ENCODE measurements around the gene SLC35D2.
"Not testable (repeated sequence)": the region's sequence is repeated elsewhere in the genome, so short reads cannot be mapped to it uniquely, and the experiment has no call there.

The SLC35D2 gene

DNA sequence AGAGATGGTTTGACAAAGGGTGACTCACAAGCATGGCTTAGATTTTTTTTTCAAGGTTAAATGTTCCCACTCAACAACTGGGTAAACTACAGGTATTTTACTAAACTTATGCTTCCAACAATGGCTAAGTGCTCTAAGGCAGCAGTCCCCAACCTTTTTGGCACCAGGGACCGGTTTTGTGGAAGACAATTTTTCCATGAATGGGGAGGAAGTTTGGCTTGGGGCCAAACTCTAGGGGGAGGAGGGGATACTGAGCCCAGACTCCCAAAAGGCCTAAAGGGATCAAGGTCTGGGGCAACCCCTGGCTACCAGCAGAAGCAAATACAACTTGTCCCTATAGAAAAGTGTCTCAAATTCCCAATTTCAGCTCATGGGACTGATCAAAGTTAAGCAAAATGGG lies 49.6 kb downstream of the SLC35D2 start:
- Histone ChIP-seq H3K27ac (ENCODE audit: low read depth in 2 of 2, low read length in 2 of 2) (no peak overlapping the region), H3K4me3 (ENCODE audit: low read length in 2 of 2) (no peak overlapping the region), H3K27me3 (ENCODE audit: control insufficient read depth in 2 of 2, insufficient read depth in 2 of 2, low read length in 2 of 2) (no peaks in the 10 kb centered on the region)

GRCh38 chr9:96331236-96331947 lies 52.1 kb downstream of the SLC35D2 start:
- H3K27ac ChIP-seq (ENCODE audit: low read depth in 2 of 2, low read length in 2 of 2): no peak overlapping the region
- no peak overlapping the region for H3K4me3 ChIP-seq (ENCODE audit: low read length in 2 of 2)
- H3K36me3 ChIP-seq (ENCODE audit: control insufficient read depth in 2 of 2, insufficient read depth in 2 of 2, low read length in 2 of 2): peaks cover 7 to 16% of the 10 kb centered on the region in 2 donors
- no peaks in the 10 kb centered on the region for H3K9me3 ChIP-seq (ENCODE audit: control insufficient read depth in 2 of 2, low read length in 2 of 2)
- H3K4me1 ChIP-seq (ENCODE audit: control insufficient read depth in 2 of 2, insufficient read depth in 2 of 2, low read length in 2 of 2): no peaks in the 10 kb centered on the region
- no peaks in the 10 kb centered on the region for H3K27me3 ChIP-seq (ENCODE audit: control insufficient read depth in 2 of 2, insufficient read depth in 2 of 2, low read length in 2 of 2)
- no peak overlapping the region for H3K9ac ChIP-seq (ENCODE audit: low read depth in 1 of 2, low read length in 2 of 2)

More for the DNA sequence above, 49.6 kb downstream of the SLC35D2 start:
- peaks cover 7 to 13% of the 10 kb centered on the region in 2 donors for H3K36me3 ChIP-seq (ENCODE audit: control insufficient read depth in 2 of 2, insufficient read depth in 2 of 2, low read length in 2 of 2)
- no peak overlapping the region for H3K9ac ChIP-seq (ENCODE audit: low read depth in 1 of 2, low read length in 2 of 2)
- no peaks in the 10 kb centered on the region for H3K4me1 ChIP-seq (ENCODE audit: control insufficient read depth in 2 of 2, insufficient read depth in 2 of 2, low read length in 2 of 2)
- no peaks in the 10 kb centered on the region for H3K9me3 ChIP-seq (ENCODE audit: control insufficient read depth in 2 of 2, low read length in 2 of 2)

- no peak overlapping the region for H3K27ac ChIP-seq (ENCODE audit: low read depth in 2 of 2, low read length in 2 of 2)
- no peaks in the 10 kb centered on the region for H3K9me3 ChIP-seq (ENCODE audit: control insufficient read depth in 2 of 2, low read length in 2 of 2)
- H3K27me3 ChIP-seq (ENCODE audit: control insufficient read depth in 2 of 2, insufficient read depth in 2 of 2, low read length in 2 of 2): no peaks in the 10 kb centered on the region
Observed at GRCh38 chr9:96327694-96328352, 55.7 kb downstream of the SLC35D2 start.

DNA sequence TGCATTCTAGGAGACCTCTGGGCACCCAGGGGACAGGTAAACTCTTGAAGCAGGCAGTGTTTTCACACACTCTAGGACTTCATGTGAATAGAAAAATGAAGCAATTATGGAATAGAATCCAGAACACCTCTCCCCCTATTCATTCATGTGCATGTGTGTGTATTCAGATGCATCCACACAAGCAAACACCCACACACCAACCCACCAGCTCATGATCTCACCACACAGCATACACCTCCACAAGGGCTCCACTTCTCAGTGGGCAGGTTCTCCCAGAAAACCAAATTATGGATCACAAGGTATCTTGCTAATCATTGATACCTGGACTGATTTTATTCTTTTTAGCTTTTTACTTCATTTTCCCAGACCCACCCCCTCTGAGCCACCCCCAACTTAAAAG lies 60.3 kb downstream of the SLC35D2 start:
- peaks cover 27% of the 10 kb centered on the region in 2 donors for H3K36me3 ChIP-seq (ENCODE audit: control insufficient read depth in 2 of 2, insufficient read depth in 2 of 2, low read length in 2 of 2)
- H3K4me3 ChIP-seq (ENCODE audit: low read length in 2 of 2): no peak overlapping the region
- no peak overlapping the region for H3K9ac ChIP-seq (ENCODE audit: low read depth in 1 of 2, low read length in 2 of 2)

More at GRCh38 chr9:96327694-96328352, 55.7 kb downstream of the SLC35D2 start:
- Histone ChIP-seq H3K9ac (ENCODE audit: low read depth in 1 of 2, low read length in 2 of 2) (no peak overlapping the region), H3K4me3 (ENCODE audit: low read length in 2 of 2) (no peak overlapping the region), H3K36me3 (ENCODE audit: control insufficient read depth in 2 of 2, insufficient read depth in 2 of 2, low read length in 2 of 2) (peaks cover 14 to 19% of the 10 kb centered on the region in 2 donors), H3K4me1 (ENCODE audit: control insufficient read depth in 2 of 2, insufficient read depth in 2 of 2, low read length in 2 of 2) (no peaks in the 10 kb centered on the region)

GRCh38 chr9:96322736-96323135 lies 60.8 kb downstream of the SLC35D2 start:
- peaks cover 27% of the 10 kb centered on the region in 2 donors for H3K36me3 ChIP-seq (ENCODE audit: control insufficient read depth in 2 of 2, insufficient read depth in 2 of 2, low read length in 2 of 2)
- H3K27ac ChIP-seq (ENCODE audit: low read depth in 2 of 2, low read length in 2 of 2); H3K9me3 ChIP-seq (ENCODE audit: control insufficient read depth in 2 of 2, low read length in 2 of 2); H3K4me1 ChIP-seq (ENCODE audit: control insufficient read depth in 2 of 2, insufficient read depth in 2 of 2, low read length in 2 of 2); H3K4me3 ChIP-seq (ENCODE audit: low read length in 2 of 2); H3K9ac ChIP-seq (ENCODE audit: low read depth in 1 of 2, low read length in 2 of 2); H3K27me3 ChIP-seq (ENCODE audit: control insufficient read depth in 2 of 2, insufficient read depth in 2 of 2, low read length in 2 of 2): not testable (repeated sequence)

More for the DNA sequence above, 60.3 kb downstream of the SLC35D2 start:
- Histone ChIP-seq H3K4me1 (ENCODE audit: control insufficient read depth in 2 of 2, insufficient read depth in 2 of 2, low read length in 2 of 2) (no peaks in the 10 kb centered on the region), H3K27me3 (ENCODE audit: control insufficient read depth in 2 of 2, insufficient read depth in 2 of 2, low read length in 2 of 2) (no peaks in the 10 kb centered on the region), H3K9me3 (ENCODE audit: control insufficient read depth in 2 of 2, low read length in 2 of 2) (no peaks in the 10 kb centered on the region), H3K27ac (ENCODE audit: low read depth in 2 of 2, low read length in 2 of 2) (no peak overlapping the region)

DNA sequence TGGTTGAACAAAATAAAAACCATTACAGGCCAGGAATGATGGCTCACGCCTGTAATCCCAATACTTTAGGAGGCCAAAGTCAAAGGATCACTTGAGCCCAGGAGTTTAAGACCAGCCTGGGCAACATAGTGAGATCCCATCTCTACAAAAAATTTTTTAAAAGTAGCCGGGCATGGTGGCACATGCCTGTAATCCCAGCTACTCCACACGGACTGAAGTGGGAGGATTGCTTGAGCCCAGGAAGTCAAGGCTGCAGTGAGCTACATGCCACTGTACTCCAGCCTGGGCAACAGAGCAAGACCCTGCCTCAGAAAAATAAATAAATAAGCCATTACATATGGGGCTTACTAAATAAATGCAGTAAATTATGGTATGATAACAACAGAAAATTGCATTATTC lies 61.3 kb downstream of the SLC35D2 start:
- not testable (repeated sequence) for H3K27ac ChIP-seq (ENCODE audit: low read depth in 2 of 2, low read length in 2 of 2); H3K4me3 ChIP-seq (ENCODE audit: low read length in 2 of 2); H3K9ac ChIP-seq (ENCODE audit: low read depth in 1 of 2, low read length in 2 of 2); H3K9me3 ChIP-seq (ENCODE audit: control insufficient read depth in 2 of 2, low read length in 2 of 2); H3K4me1 ChIP-seq (ENCODE audit: control insufficient read depth in 2 of 2, insufficient read depth in 2 of 2, low read length in 2 of 2); H3K27me3 ChIP-seq (ENCODE audit: control insufficient read depth in 2 of 2, insufficient read depth in 2 of 2, low read length in 2 of 2)
- peaks cover 27% of the 10 kb centered on the region in 2 donors for H3K36me3 ChIP-seq (ENCODE audit: control insufficient read depth in 2 of 2, insufficient read depth in 2 of 2, low read length in 2 of 2)

- Histone ChIP-seq H3K27ac (ENCODE audit: low read depth in 2 of 2, low read length in 2 of 2) (no peak overlapping the region), H3K9ac (ENCODE audit: low read depth in 1 of 2, low read length in 2 of 2) (no peak overlapping the region), H3K9me3 (ENCODE audit: control insufficient read depth in 2 of 2, low read length in 2 of 2) (no peaks in the 10 kb centered on the region), H3K4me1 (ENCODE audit: control insufficient read depth in 2 of 2, insufficient read depth in 2 of 2, low read length in 2 of 2) (no peaks in the 10 kb centered on the region), H3K27me3 (ENCODE audit: control insufficient read depth in 2 of 2, insufficient read depth in 2 of 2, low read length in 2 of 2) (no peaks in the 10 kb centered on the region), H3K36me3 (ENCODE audit: control insufficient read depth in 2 of 2, insufficient read depth in 2 of 2, low read length in 2 of 2) (peaks cover 27% of the 10 kb centered on the region in 2 donors), H3K4me3 (ENCODE audit: low read length in 2 of 2) (no peak overlapping the region)
Observed at GRCh38 chr9:96321515-96321914, 62.0 kb downstream of the SLC35D2 start.

GRCh38 chr9:96320749-96321280 lies 62.7 kb downstream of the SLC35D2 start:
- H3K27ac ChIP-seq (ENCODE audit: low read depth in 2 of 2, low read length in 2 of 2): no peak overlapping the region
- H3K4me1 ChIP-seq (ENCODE audit: control insufficient read depth in 2 of 2, insufficient read depth in 2 of 2, low read length in 2 of 2): no peaks in the 10 kb centered on the region
- H3K4me3 ChIP-seq (ENCODE audit: low read length in 2 of 2): no peak overlapping the region
- H3K27me3 ChIP-seq (ENCODE audit: control insufficient read depth in 2 of 2, insufficient read depth in 2 of 2, low read length in 2 of 2): no peaks in the 10 kb centered on the region
- H3K9me3 ChIP-seq (ENCODE audit: control insufficient read depth in 2 of 2, low read length in 2 of 2): no peaks in the 10 kb centered on the region
- H3K9ac ChIP-seq (ENCODE audit: low read depth in 1 of 2, low read length in 2 of 2): no peak overlapping the region
- H3K36me3 ChIP-seq (ENCODE audit: control insufficient read depth in 2 of 2, insufficient read depth in 2 of 2, low read length in 2 of 2): peaks cover 27% of the 10 kb centered on the region in 2 donors

DNA sequence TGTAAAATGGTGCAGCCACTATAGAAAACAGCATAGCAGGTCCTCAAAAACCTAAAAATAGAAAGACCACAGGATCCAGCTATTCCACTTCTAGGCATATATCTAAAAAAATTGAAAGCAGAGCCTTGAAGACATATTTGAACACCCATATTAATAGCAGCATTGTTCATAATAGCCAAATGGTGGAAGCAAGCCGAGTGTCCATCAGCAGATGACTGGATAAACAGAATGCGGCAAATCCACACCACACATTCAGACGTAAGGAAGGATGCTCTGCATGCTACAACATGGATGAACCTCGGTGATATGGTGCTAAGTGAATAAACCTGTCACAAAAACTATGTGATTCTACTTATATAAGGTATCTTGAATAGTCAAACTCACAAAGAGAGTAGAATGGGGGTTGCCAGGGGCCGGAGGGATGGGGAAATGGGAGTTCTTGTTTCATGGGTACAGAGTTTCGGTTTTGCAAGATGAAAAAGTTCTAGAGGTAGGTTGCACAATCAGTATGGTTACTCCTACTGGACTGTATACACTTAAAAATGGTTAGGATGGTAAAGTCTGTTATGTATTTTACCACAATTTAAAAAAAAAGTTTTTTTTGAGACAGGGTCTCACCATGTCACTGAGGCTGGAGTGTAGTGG lies 64.5 kb downstream of the SLC35D2 start:
- Histone ChIP-seq H3K4me1 (ENCODE audit: control insufficient read depth in 2 of 2, insufficient read depth in 2 of 2, low read length in 2 of 2) (no peaks in the 10 kb centered on the region), H3K27ac (ENCODE audit: low read depth in 2 of 2, low read length in 2 of 2) (no peak overlapping the region), H3K36me3 (ENCODE audit: control insufficient read depth in 2 of 2, insufficient read depth in 2 of 2, low read length in 2 of 2) (peaks cover 23 to 26% of the 10 kb centered on the region in 2 donors), H3K27me3 (ENCODE audit: control insufficient read depth in 2 of 2, insufficient read depth in 2 of 2, low read length in 2 of 2) (no peaks in the 10 kb centered on the region), H3K9ac (ENCODE audit: low read depth in 1 of 2, low read length in 2 of 2) (no peak overlapping the region), H3K9me3 (ENCODE audit: control insufficient read depth in 2 of 2, low read length in 2 of 2) (no peaks in the 10 kb centered on the region), H3K4me3 (ENCODE audit: low read length in 2 of 2) (no peak overlapping the region)

Data from mucosa of rectum (tissue), 2 donors.